ENCODE measurements around the gene FBN1. TPM values are rescaled to one million over a fixed set of nuclear protein-coding genes. Genes with fewer than 3 reads are reported as not detected.

FBN1 gene
- total RNA-seq, 6 experiments from 2014 or later, result 1.7 to 12.0 (median 8.7) TPM

- intact Hi-C loops (cut with DNase I), result no loop called here
- Histone ChIP-seq H3K36me3 (no peaks in the 10 kb centered on the region), H3K9me3 (no peaks in the 10 kb centered on the region), H3K4me1 (no peaks in the 10 kb centered on the region), H3K27ac (no peak overlapping the region), H3K4me3 (no peak overlapping the region), H3K27me3 (no peaks in the 10 kb centered on the region)
- WGBS (ENCODE audit: insufficient coverage, low coverage, low lambda C conversion rate, missing lambda C conversion rate), result 66% methylated on average over 6 of the region's 6 CpGs
- DNase-seq (no peak), ATAC-seq (no peak)
- no peak for TF ChIP-seq POLR2A (IDR thresholded peaks at IDR 0.05)
- no peak for TF ChIP-seq CTCF (IDR thresholded peaks at IDR 0.05)
Measured at GRCh38 chr15:48584812-48585563, 60.5 kb downstream of the FBN1 start.

- DNase-seq (no peak), ATAC-seq (no peak)
- no peak overlapping the region for H3K27ac ChIP-seq
- intact Hi-C loops (cut with DNase I), result no loop called here
- WGBS (ENCODE audit: insufficient coverage, low coverage, low lambda C conversion rate, missing lambda C conversion rate), result 86% methylated on average over 5 of the region's 5 CpGs
- no peaks in the 10 kb centered on the region for H3K9me3 ChIP-seq
- H3K27me3 ChIP-seq, result no peaks in the 10 kb centered on the region
- TF ChIP-seq POLR2A (IDR thresholded peaks at IDR 0.05) (no peak), CTCF (IDR thresholded peaks at IDR 0.05) (no peak)
- no peaks in the 10 kb centered on the region for H3K4me1 ChIP-seq
- H3K4me3 ChIP-seq, result no peak overlapping the region
- no peaks in the 10 kb centered on the region for H3K36me3 ChIP-seq
Measured at GRCh38 chr15:48584090-48584811, 61.3 kb downstream of the FBN1 start.

GRCh38 chr15:48582452-48583247, 62.9 kb downstream of the FBN1 start:
- 60% methylated on average over 10 of the region's 11 CpGs for WGBS (ENCODE audit: insufficient coverage, low coverage, low lambda C conversion rate, missing lambda C conversion rate)
- Histone ChIP-seq H3K27ac (no peak overlapping the region), H3K27me3 (no peaks in the 10 kb centered on the region), H3K4me3 (no peak overlapping the region), H3K9me3 (no peaks in the 10 kb centered on the region), H3K36me3 (no peaks in the 10 kb centered on the region), H3K4me1 (no peaks in the 10 kb centered on the region)
- DNase-seq (no peak), ATAC-seq (no peak)
- TF ChIP-seq CTCF (IDR thresholded peaks at IDR 0.05) (no peak), POLR2A (IDR thresholded peaks at IDR 0.05) (no peak)
- intact Hi-C loops (cut with DNase I), result no loop called here

GRCh38 chr15:48581219-48581618, 64.3 kb downstream of the FBN1 start:
- no peaks in the 10 kb centered on the region for H3K36me3 ChIP-seq
- ATAC-seq, result no peak
- intact Hi-C loops (cut with DNase I), result no loop called here
- 55% methylated on average over 4 of the region's 4 CpGs for WGBS (ENCODE audit: insufficient coverage, low coverage, low lambda C conversion rate, missing lambda C conversion rate)
- no peak overlapping the region for H3K27ac ChIP-seq
- H3K9me3 ChIP-seq, result no peaks in the 10 kb centered on the region
- no peak overlapping the region for H3K4me3 ChIP-seq
- no peaks in the 10 kb centered on the region for H3K4me1 ChIP-seq
- DNase-seq, result no peak
- H3K27me3 ChIP-seq, result no peaks in the 10 kb centered on the region
- TF ChIP-seq CTCF (IDR thresholded peaks at IDR 0.05), result no peak
- TF ChIP-seq POLR2A (IDR thresholded peaks at IDR 0.05), result no peak
